Effector memory CD4-positive, alpha-beta T cell (primary cell): Measurements from ENCODE around the gene CDH13.

Experiments
- DNase-seq, 3 donors: peaks; one replicate each; pipeline ENCODE4 v3.0.0-alpha.2; 2020
- H3K27ac ChIP-seq: 2 replicates; pipeline ENCODE4 v1.7.0; 2013; ENCODE audit warnings: mild to moderate bottlenecking, low read length, moderate library complexity; ENCODE audit not compliant: insufficient read depth, poor library complexity, severe bottlenecking
- H3K27me3 ChIP-seq: replicated peaks from 2 replicates; pipeline ENCODE4 v1.7.0; 2013; ENCODE audit warnings: mild to moderate bottlenecking, low read length; ENCODE audit not compliant: insufficient read depth, control insufficient read depth, poor library complexity, severe bottlenecking
- H3K36me3 ChIP-seq: 2 replicates; pipeline ENCODE4 v1.7.0; 2013; ENCODE audit warnings: mild to moderate bottlenecking, low read length, moderate library complexity; ENCODE audit not compliant: control insufficient read depth, insufficient read depth
- H3K4me1 ChIP-seq: 2 replicates; pipeline ENCODE4 v1.7.0; 2013; ENCODE audit warnings: low read length, mild to moderate bottlenecking; ENCODE audit not compliant: control insufficient read depth, insufficient read depth, poor library complexity, severe bottlenecking
- H3K4me3 ChIP-seq: 2 replicates; pipeline ENCODE4 v1.7.0; 2013; ENCODE audit warnings: low read length, low read depth, mild to moderate bottlenecking; ENCODE audit not compliant: insufficient read depth, poor library complexity, severe bottlenecking
- H3K9me3 ChIP-seq: 2 replicates; pipeline ENCODE4 v1.7.0; 2013; ENCODE audit warnings: mild to moderate bottlenecking, low read length, moderate library complexity; ENCODE audit not compliant: control insufficient read depth

Gene CDH13

GRCh38 chr16:83392743-83393142, 766.0 kb downstream of the CDH13 start:
- Histone ChIP-seq H3K9me3 (no peaks in the 10 kb centered on the region), H3K4me1 (no peaks in the 10 kb centered on the region), H3K27ac (no peak overlapping the region), H3K27me3 (no peaks in the 10 kb centered on the region), H3K4me3 (no peak overlapping the region), H3K36me3 (no peaks in the 10 kb centered on the region)
- DNase-seq: no peak

DNA sequence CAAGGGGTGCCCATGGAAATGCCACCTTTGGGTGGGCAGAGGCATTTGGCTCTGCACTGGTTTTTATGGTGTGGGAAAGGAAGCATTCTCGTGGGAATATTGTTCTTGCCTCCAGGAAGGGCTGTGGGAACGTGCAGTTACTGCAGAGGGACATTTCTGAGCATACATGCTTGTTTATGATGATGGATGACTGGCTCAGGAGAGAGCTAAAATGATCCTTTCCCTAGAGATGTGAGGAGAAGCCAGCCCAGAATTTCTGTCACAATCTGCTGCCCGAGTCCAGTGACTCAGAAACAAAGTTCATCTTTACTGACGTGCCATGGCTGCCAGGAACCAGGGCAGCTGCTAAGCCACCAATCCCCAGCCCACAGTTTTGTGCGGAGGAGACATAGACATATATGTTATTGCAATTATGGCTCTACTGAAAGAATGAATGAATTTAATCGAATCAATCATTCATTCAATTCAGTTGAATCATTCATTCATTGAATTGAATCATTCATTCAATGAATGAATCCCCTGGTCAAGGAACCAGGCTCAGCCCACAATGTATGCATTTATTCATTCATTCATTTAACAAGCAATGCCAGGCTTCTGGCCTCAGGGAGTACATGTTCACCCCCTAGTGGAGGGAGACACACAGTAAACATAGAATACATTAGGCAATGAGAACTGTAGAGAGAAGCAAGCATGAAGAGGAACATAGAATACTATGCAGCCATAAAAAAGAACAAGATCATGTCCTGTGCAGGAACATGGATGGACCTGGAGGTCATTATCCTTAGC, 766.6 kb downstream of the CDH13 start:
- Histone ChIP-seq H3K4me3 (no peak overlapping the region), H3K4me1 (no peaks in the 10 kb centered on the region), H3K27me3 (no peaks in the 10 kb centered on the region), H3K36me3 (no peaks in the 10 kb centered on the region), H3K9me3 (no peaks in the 10 kb centered on the region), H3K27ac (no peak overlapping the region)
- no peak for DNase-seq

GRCh38 chr16:83397601-83398291, 771.0 kb downstream of the CDH13 start:
- no peaks in the 10 kb centered on the region for H3K9me3 ChIP-seq
- H3K4me1 ChIP-seq: no peaks in the 10 kb centered on the region
- H3K27me3 ChIP-seq: no peaks in the 10 kb centered on the region
- DNase-seq: no peak
- no peak overlapping the region for H3K4me3 ChIP-seq
- H3K36me3 ChIP-seq: no peaks in the 10 kb centered on the region
- H3K27ac ChIP-seq: no peak overlapping the region

DNA sequence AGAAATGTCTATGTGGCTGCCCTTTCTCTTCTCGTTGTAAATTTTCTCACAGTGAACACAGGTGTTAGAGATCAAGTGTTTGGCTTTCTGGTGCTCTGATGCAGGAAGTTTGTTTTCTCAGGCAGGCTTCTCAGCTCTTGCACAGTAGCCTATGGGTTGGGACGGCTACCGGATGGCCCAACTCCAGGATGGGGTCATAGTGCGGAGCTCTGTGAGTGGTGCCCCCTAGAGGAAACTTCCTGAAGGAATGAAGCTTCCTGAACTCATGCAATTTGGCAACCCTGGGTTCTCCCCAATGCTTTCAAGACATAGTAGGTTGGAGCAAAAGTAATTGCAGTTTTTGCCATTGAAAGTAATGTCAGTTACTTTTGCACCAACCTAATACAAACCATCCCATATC, 773.5 kb downstream of the CDH13 start:
- H3K27me3 ChIP-seq: no peaks in the 10 kb centered on the region
- DNase-seq: no peak
- no peak overlapping the region for H3K27ac ChIP-seq
- no peak overlapping the region for H3K4me3 ChIP-seq
- no peaks in the 10 kb centered on the region for H3K36me3 ChIP-seq
- H3K4me1 ChIP-seq: no peaks in the 10 kb centered on the region
- no peaks in the 10 kb centered on the region for H3K9me3 ChIP-seq

DNA sequence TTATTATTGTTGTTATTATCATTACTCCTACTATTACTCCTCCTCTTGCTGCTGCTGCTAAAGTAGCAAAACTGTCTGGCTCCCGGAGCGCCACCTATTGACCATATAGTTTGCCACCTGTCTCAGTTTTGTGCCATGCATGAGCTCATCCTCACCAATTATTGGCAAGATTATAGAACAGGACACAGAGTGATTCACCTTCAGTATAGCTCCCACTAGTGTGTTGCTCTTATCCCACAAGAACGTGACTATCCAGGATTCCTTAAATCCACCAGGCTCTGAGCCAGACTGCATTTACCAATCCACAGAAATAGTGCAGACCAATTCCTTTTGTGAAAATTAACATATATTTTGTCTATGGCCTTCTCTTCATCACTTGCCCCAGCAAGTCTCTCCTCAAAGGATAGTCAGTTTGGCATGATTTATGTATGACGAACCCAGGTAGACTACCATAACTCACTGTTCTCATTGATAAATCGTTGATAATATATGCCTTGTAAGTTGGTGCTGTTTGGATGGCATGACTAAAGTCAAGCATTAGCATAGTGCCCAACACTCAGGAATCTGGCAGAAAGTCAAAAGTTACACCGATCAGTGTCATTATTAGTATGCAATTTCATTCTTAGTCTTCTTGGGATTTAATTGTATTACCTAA, 775.5 kb downstream of the CDH13 start:
- H3K27ac ChIP-seq: no peak overlapping the region
- no peak for DNase-seq

DNA sequence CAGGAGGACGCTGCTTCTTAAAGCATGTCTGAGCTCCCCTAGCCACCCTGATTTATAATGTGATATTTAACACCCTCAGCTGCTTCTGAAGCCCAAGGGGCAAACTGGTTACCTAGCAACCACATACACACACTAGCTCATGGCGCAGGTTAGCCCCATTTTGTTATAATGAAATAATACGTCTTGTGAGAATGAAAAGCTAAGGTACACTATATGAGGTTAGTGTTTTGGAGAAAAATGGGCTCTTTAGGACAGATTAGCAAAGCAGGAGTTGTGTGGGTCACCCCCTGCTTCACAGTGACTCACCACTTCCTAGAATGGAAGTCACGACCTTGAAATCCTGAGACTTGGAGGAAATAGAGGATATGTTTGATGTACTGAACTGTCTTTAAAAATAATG, 776.2 kb downstream of the CDH13 start:
- H3K27me3 ChIP-seq: no peaks in the 10 kb centered on the region
- no peaks in the 10 kb centered on the region for H3K4me1 ChIP-seq
- H3K27ac ChIP-seq: no peak overlapping the region
- DNase-seq: no peak
- H3K36me3 ChIP-seq: no peaks in the 10 kb centered on the region
- no peak overlapping the region for H3K4me3 ChIP-seq
- no peaks in the 10 kb centered on the region for H3K9me3 ChIP-seq

More for the DNA sequence above, 775.5 kb downstream of the CDH13 start:
- no peaks in the 10 kb centered on the region for H3K9me3 ChIP-seq
- H3K36me3 ChIP-seq: no peaks in the 10 kb centered on the region
- H3K27me3 ChIP-seq: no peaks in the 10 kb centered on the region
- no peaks in the 10 kb centered on the region for H3K4me1 ChIP-seq
- no peak overlapping the region for H3K4me3 ChIP-seq

DNA sequence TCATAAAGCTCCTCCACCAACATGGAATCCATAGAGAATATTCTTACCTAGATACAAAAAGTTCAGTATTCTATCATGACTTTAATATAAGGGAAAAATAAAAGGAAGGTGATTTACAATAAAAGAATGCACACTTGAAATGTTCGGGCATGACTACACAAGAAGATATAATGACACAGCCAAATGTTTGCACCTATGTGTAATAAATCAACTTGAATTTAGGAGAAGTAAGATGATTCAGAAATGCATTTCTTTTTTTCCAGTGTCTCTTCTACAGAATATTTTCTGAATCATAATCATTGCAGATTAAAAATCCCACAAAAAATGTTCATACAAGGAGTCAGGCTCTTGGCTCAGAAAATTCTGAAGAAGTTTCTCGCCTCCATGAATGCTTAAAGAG, 777.0 kb downstream of the CDH13 start:
- no peaks in the 10 kb centered on the region for H3K4me1 ChIP-seq
- no peak overlapping the region for H3K4me3 ChIP-seq
- H3K9me3 ChIP-seq: no peaks in the 10 kb centered on the region
- no peak overlapping the region for H3K27ac ChIP-seq
- DNase-seq: no peak
- no peaks in the 10 kb centered on the region for H3K27me3 ChIP-seq
- no peaks in the 10 kb centered on the region for H3K36me3 ChIP-seq

DNA sequence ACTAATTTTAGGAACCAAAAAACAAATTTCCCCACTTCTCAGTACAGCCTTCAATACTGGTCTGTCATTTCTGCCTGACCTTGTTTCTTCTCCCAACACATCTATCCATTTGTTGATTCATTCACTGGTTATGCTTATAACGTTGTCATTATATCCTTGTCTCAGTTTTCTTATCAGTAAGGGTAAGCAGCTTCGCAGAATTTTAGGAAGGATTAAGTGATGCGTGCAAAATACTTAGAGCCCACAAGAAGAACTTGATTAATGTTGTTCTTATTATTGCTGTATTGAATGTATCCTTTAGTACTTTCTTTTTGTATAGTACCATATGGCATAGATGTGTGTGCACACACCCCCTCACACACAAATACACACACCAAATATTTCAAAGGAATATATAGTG, 777.5 kb downstream of the CDH13 start:
- DNase-seq: no peak
- no peaks in the 10 kb centered on the region for H3K36me3 ChIP-seq
- H3K27ac ChIP-seq: no peak overlapping the region
- no peak overlapping the region for H3K4me3 ChIP-seq
- no peaks in the 10 kb centered on the region for H3K9me3 ChIP-seq
- H3K27me3 ChIP-seq: no peaks in the 10 kb centered on the region
- no peaks in the 10 kb centered on the region for H3K4me1 ChIP-seq

DNA sequence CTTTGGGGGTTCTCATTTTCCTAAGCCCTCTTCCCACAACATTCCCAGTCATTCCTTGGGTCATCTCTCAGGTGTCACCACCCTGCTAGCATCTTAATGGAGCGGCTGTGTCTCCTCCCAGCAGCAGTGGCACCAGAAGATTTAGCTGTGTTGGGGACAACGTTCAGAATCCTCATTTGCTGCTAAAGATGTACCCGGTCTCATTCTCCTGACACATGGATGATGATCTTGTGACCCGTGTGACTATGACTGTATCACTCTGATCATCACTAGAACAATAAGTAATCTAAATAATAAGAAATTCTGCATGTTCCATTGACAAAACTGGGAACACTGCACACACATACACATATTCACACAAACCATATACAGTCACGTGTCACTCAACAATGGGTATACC, 781.2 kb downstream of the CDH13 start:
- H3K27ac ChIP-seq: no peak overlapping the region
- H3K4me3 ChIP-seq: no peak overlapping the region
- no peak for DNase-seq
- H3K9me3 ChIP-seq: no peaks in the 10 kb centered on the region
- H3K36me3 ChIP-seq: no peaks in the 10 kb centered on the region
- no peaks in the 10 kb centered on the region for H3K4me1 ChIP-seq
- H3K27me3 ChIP-seq: no peaks in the 10 kb centered on the region

DNA sequence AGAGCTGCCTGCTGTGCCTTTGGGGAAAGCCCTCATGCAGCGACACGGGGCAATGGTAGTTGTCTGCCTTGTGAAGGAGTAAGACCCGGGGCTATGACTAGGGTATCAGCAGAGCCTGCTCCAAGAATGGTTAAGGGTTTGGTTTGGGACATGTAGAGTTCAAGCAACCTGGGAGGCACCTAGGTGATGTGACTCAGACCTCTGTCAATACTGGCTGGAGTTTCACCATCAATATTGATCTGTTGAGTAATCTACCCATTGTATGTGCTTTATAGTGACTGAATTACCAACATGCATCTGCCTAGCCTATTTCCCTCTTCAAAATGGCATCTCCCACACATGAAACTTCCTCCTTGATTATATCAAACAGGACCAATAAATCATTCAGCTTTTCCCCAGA, 782.6 kb downstream of the CDH13 start:
- no peaks in the 10 kb centered on the region for H3K27me3 ChIP-seq
- DNase-seq: no peak
- no peaks in the 10 kb centered on the region for H3K4me1 ChIP-seq
- no peaks in the 10 kb centered on the region for H3K36me3 ChIP-seq
- no peak overlapping the region for H3K27ac ChIP-seq
- H3K4me3 ChIP-seq: no peak overlapping the region
- H3K9me3 ChIP-seq: no peaks in the 10 kb centered on the region
